ENCODE measurements around the gene GMEB1. TPM values are rescaled to one million over a fixed set of nuclear protein-coding genes. Genes with fewer than 3 reads are reported as not detected.
"Not testable (repeated sequence)": the region's sequence is repeated elsewhere in the genome, so short reads cannot be mapped to it uniquely, and the experiment has no call there.

The GMEB1 gene
- total RNA-seq, 2 donors from 2014 or later, result 8.7 to 10.6 TPM

- intact Hi-C loops (cut with DNase I), result no loop called here
- DNase-seq (ENCODE audit: low spot score), result peak; percentile 100
Observed at GRCh38 chr1:28736450-28737306, 68.1 kb downstream of the GMEB1 start, which contains the start of gene YTHDF2. Gene YTHDF2 (plus strand): TSS chr1:28736940. CDS start chr1:28737121, 181 bp downstream.

- DNase-seq (ENCODE audit: low spot score), result peak; percentile 83
- intact Hi-C loops (cut with DNase I), result no loop called here
Observed at GRCh38 chr1:28737307-28738132, 68.9 kb downstream of the GMEB1 start.

GRCh38 chr1:28740118-28740517 lies 71.5 kb downstream of the GMEB1 start:
- intact Hi-C loops (cut with DNase I), result loop anchor here (5.0 to 10.0 kb wide), 2 partner anchors 85 to 557 kb away; no protein-coding TSS in a partner anchor
- DNase-seq (ENCODE audit: low spot score), result no peak

DNA sequence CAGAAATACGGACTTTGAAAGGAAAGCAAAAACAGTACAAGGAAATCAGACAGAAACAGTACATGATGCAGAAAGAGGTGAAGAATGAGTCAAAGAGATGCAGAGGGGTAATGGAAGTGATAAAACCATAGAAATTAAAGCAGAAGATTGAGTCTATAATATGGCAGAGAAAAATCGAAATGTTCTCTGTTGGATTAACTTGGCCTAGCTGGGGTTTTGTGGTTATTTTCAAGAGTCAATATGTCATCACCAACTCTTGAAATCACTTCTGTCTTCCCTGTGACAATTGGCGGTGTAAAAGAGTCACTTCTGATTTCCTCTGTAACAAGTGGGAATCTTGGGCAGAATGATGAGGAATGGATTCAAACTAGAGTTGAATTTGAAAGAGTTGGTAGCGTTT lies 75.6 kb downstream of the GMEB1 start:
- intact Hi-C loops (cut with DNase I), result loop anchor here (5.0 to 10.0 kb wide), 2 partner anchors 89 to 553 kb away; no protein-coding TSS in a partner anchor

GRCh38 chr1:28745653-28746173 lies 77.1 kb downstream of the GMEB1 start:
- intact Hi-C loops (cut with DNase I), result loop anchor here in 1 of 2 donors (10.0 kb wide), 1 partner anchor 91 kb away; no protein-coding TSS in a partner anchor
- DNase-seq (ENCODE audit: low spot score), result no peak

More for the DNA sequence above, 75.6 kb downstream of the GMEB1 start:
- DNase-seq (ENCODE audit: low spot score), result no peak

DNA sequence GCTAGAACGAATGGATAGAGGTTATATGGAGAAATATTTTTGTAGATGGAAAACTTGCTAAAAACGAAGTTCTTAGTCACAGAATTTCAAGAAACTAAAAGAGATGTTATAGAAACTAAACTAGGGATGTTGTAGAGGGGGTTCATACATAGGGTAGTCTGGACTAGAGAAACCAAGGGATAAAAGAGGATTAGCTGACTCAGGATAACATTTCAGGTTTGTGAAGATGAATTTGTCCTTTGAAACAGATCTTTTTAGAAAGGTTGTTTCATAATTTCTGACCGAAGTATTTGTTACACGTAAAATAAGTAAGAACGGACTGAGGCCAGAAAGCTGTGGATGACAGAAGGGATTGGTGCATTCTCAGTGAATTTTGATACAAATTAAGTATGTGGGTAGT lies 81.7 kb downstream of the GMEB1 start:
- DNase-seq (ENCODE audit: low spot score), result no peak
- intact Hi-C loops (cut with DNase I), result no loop called here

- DNase-seq (ENCODE audit: low spot score); intact Hi-C loops (cut with DNase I): not testable (repeated sequence)
Observed at GRCh38 chr1:28750771-28751294, 82.2 kb downstream of the GMEB1 start.

GRCh38 chr1:28751315-28752060 lies 82.9 kb downstream of the GMEB1 start:
- DNase-seq (ENCODE audit: low spot score), result no peak
- intact Hi-C loops (cut with DNase I), result no loop called here

- no peak for DNase-seq (ENCODE audit: low spot score)
- intact Hi-C loops (cut with DNase I), result no loop called here
Observed at GRCh38 chr1:28755701-28756100, 87.1 kb downstream of the GMEB1 start.

GRCh38 chr1:28756846-28757245 lies 88.3 kb downstream of the GMEB1 start:
- intact Hi-C loops (cut with DNase I), result no loop called here
- DNase-seq (ENCODE audit: low spot score), result no peak

- intact Hi-C loops (cut with DNase I), result no loop called here
Observed at GRCh38 chr1:28758420-28758819, 89.8 kb downstream of the GMEB1 start.

GRCh38 chr1:28759257-28759656 lies 90.7 kb downstream of the GMEB1 start:
- no peak for DNase-seq (ENCODE audit: low spot score)
- intact Hi-C loops (cut with DNase I), result no loop called here

More at GRCh38 chr1:28758420-28758819, 89.8 kb downstream of the GMEB1 start:
- DNase-seq (ENCODE audit: low spot score), result no peak

- no peak for DNase-seq (ENCODE audit: low spot score)
- intact Hi-C loops (cut with DNase I), result no loop called here
Observed at GRCh38 chr1:28761189-28761588, 92.6 kb downstream of the GMEB1 start.

DNA sequence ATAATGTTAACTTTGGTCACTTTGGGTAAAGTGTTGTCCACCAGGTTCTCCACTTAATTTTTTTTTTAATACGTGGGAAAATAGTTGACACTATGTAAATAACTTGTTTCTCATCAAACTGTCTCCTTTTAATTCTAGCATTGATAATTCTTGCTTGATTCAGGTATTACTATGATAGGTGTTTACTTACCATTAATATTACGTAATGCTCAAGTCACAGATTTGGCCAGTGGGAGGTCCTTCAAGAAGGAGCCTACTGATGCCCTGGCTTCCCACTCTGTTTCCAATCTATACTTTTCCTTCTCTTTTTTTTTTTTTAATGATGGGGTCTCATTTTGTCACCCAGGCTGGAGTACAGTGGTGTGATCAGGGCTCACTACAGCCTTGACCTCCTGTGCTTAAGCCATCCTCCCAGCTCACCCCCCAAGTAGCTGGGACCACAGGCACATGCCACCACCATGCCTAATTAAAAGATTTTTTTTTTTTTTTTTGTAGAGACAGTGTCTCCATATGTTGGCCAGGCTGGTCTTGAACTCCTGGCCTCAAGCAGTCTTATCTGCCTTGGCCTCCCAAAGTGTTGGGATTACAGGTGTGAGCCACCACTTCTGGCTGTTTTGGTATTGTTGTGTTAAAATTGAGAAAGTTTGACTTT lies 98.1 kb downstream of the GMEB1 start:
- intact Hi-C loops (cut with DNase I), result no loop called here
- DNase-seq (ENCODE audit: low spot score), result peak; percentile 6
